Aorta (tissue), 5 donors: ENCODE measurements around the gene CYSLTR2. TPM values are rescaled to one million over a fixed set of nuclear protein-coding genes. Genes with fewer than 3 reads are reported as not detected.

Experiments used
- ATAC-seq: fragments of 200-7000 bp; cut with Tn5 transposase; one replicate; pipeline ENCODE4 v1.9.1; 2022; ENCODE audit warnings: moderate library complexity; ENCODE audit not compliant: low FRiP score
- DNase-seq, 2 donors: peaks; one replicate each; pipeline ENCODE4 v3.0.0-alpha.2; 2020
- H3K27ac ChIP-seq, 2 donors: one replicate each; pipeline ENCODE4 v1.5.1; 2013; ENCODE audit warnings: low read length in 2 of 2, mild to moderate bottlenecking in 2 of 2, moderate library complexity in 2 of 2, control low read depth in 1 of 2, inconsistent platforms in 1 of 2, low read depth in 1 of 2
- H3K27me3 ChIP-seq, 2 donors: one replicate each; pipeline ENCODE4 v1.6.1; 2013; ENCODE audit warnings: control low read depth in 1 of 2, low read length in 1 of 2, mild to moderate bottlenecking in 1 of 2, moderate library complexity in 1 of 2; ENCODE audit not compliant: insufficient read depth in 2 of 2, control insufficient read depth in 1 of 2
- H3K36me3 ChIP-seq, 2 donors: one replicate each; pipeline ENCODE4 v1.6.1; 2013; ENCODE audit warnings: control low read depth in 1 of 2, low read length in 1 of 2, mild to moderate bottlenecking in 1 of 2; ENCODE audit not compliant: insufficient read depth in 2 of 2, control insufficient read depth in 1 of 2
- H3K4me1 ChIP-seq, 2 donors: one replicate each; pipeline ENCODE4 v1.6.1; 2013; ENCODE audit warnings: low read length in 2 of 2, control low read depth in 1 of 2, mild to moderate bottlenecking in 1 of 2, moderate library complexity in 1 of 2; ENCODE audit not compliant: insufficient read depth in 2 of 2, control insufficient read depth in 1 of 2
- H3K4me3 ChIP-seq, 2 donors: one replicate each; pipeline ENCODE4 v1.5.1; 2013; ENCODE audit warnings: low read length in 2 of 2, control low read depth in 1 of 2, mild to moderate bottlenecking in 1 of 2
- H3K9me3 ChIP-seq: one replicate; pipeline ENCODE4 v1.6.1; 2013; ENCODE audit warnings: mild to moderate bottlenecking, low read length; ENCODE audit not compliant: control insufficient read depth
- WGBS, 2 donors: extraction: QIAGEN DNeasy Blood & Tissue Kit; methylation state at CpG; one replicate each; pipeline ENCODE4 v1.1.7; 2013; 5-methylcytosine and 5-hydroxymethylcytosine counted together
- intact Hi-C, 2 donors: fragments of 100-400 bp; cut with DNase I; formaldehyde crosslinking; loops; one replicate each; pipeline versions ENCODE4 v1.14.2 to v1.15.0; 2022
- polyA plus RNA-seq, 2 donors: library from polyadenylated mRNA; stranded (reverse); fragments of 200-250 nt; gene quantifications; one replicate each; pipeline ENCODE4 v1.2.3, GENCODE V29; 2013
- total RNA-seq, 2 donors: library from RNA; stranded (reverse); fragmentation: NEBNext Ultra II Directional; extraction: Animal tissue kit (Norgen Biotek cat#: 25700); gene quantifications; one replicate each; pipeline ENCODE4 v1.2.1, GENCODE V29; 2021
- donor health status: healthy with polysubstance abuse.
- donor health status: Bipolar disorder and iron deficiency.
- donor health status: DM: no; HTN: no; CAD: no.
- donor health status: DM: no; HTN: no; CAD: no.
- donor health status: DM: yes; HTN: yes; CAD: no.

The CYSLTR2 gene
- total and polyA plus RNA-seq, 4 donors: 0.88 to 1.7 (median 1.1) TPM

DNA sequence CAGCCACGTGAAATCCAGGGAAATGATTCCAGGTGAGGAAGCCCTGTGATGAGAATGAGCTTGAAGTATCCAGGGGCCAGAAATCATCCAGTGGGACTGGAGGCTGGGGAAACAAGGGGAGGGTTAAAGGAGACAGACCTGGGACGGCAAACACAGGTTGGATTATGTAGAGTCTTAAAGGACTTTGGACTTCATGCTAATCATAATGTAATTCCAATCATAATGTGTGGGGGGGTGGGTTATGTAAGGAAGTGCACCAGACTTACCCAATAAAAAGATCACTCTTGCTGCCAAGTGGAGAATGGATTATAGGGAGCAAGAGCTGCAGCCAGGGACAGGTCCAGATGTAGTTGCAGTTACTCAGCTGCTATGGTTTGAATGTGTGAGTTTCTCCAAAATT is 16.1 kb upstream of the CYSLTR2 start:
- Histone ChIP-seq H3K9me3 (peaks cover 5% of the 10 kb centered on the region), H3K36me3 (no peaks in the 10 kb centered on the region), H3K27me3 (no peaks in the 10 kb centered on the region), H3K27ac (no peak overlapping the region), H3K4me3 (no peak overlapping the region), H3K4me1 (no peaks in the 10 kb centered on the region)
- 63 to 89% methylated on average over 2 of the region's 2 CpGs for WGBS, 2 donors
- ATAC-seq (no peak), DNase-seq (no peak)
- intact Hi-C loops: no loop called here

DNA sequence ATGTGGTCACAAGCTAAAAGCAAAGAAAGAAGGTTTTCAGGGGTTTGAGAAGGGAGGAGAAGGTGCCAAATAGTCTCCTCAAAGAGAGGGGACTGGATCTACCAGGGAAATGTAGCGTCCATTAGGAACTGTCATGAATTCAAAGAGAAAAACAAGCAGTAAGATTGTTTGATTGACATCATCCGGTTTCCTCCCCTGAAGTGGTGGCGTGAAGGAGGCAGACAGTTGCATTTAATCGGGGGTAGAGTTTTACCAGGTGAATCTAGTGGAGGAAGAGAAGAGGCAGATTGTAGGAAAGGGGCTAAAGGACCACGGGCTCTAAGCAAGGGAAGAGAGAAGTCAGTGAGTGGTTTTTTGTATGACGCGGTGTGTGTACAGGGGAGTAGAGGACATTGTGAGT is 13.0 kb upstream of the CYSLTR2 start:
- no peak for DNase-seq
- Histone ChIP-seq H3K27ac (no peak overlapping the region), H3K27me3 (no peaks in the 10 kb centered on the region), H3K4me1 (no peaks in the 10 kb centered on the region), H3K36me3 (no peaks in the 10 kb centered on the region), H3K4me3 (no peak overlapping the region), H3K9me3 (peaks cover 3% of the 10 kb centered on the region)
- intact Hi-C loops: no loop called here
- WGBS, 2 donors: 91 to 96% methylated on average over 7 of the region's 7 CpGs
- ATAC-seq: no peak

DNA sequence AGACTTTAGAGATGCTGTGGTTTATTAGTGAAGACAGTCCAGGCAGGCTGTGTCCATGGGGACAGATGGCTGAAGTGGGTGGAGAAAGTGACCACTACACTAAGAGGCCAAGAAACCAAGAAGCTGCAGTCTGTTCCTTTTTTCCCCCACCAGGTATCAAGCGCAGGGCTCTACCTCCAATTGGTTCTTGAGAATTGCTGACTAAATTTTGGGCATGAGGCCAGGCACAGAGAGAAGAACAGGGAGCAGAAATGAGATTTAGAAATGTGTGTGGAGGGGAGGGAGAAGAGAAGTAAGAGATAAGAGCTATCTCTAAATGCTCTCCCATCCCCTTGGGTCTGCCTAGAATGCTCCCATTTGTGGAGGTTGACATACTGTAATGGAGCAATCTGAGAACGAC is 12.3 kb upstream of the CYSLTR2 start:
- no peak overlapping the region for H3K27ac ChIP-seq
- no peaks in the 10 kb centered on the region for H3K4me1 ChIP-seq
- 91 to 92% methylated on average over 2 of the region's 2 CpGs for WGBS, 2 donors
- no peaks in the 10 kb centered on the region for H3K36me3 ChIP-seq
- no peak overlapping the region for H3K4me3 ChIP-seq
- no peaks in the 10 kb centered on the region for H3K27me3 ChIP-seq
- no peak for DNase-seq
- intact Hi-C loops: no loop called here
- no peak for ATAC-seq
- peaks cover 3% of the 10 kb centered on the region for H3K9me3 ChIP-seq

DNA sequence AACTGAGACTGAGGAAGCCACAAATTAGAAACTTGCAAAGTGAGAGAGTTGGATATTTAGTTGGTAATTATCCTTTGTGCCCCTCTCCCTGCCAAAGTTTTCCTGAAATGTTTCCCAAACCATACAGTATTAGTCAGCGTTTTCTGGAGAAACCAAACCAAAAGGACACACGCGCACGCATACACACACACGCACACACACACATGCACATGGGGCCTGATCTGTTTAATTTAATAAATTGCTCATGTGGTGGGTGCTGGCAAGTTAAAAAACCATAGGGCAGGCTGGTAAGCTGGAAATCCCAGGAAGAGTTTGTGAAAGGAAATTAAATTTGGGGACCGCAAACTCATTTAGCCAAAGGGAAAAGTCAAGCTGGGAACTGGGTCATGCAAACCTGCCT is 11.7 kb upstream of the CYSLTR2 start:
- intact Hi-C loops: no loop called here
- Histone ChIP-seq H3K36me3 (no peaks in the 10 kb centered on the region), H3K4me3 (no peak overlapping the region), H3K4me1 (no peaks in the 10 kb centered on the region), H3K27me3 (no peaks in the 10 kb centered on the region), H3K27ac (no peak overlapping the region), H3K9me3 (peaks cover 1% of the 10 kb centered on the region)
- 92 to 93% methylated on average over 6 of the region's 6 CpGs for WGBS, 2 donors
- DNase-seq: no peak
- no peak for ATAC-seq

DNA sequence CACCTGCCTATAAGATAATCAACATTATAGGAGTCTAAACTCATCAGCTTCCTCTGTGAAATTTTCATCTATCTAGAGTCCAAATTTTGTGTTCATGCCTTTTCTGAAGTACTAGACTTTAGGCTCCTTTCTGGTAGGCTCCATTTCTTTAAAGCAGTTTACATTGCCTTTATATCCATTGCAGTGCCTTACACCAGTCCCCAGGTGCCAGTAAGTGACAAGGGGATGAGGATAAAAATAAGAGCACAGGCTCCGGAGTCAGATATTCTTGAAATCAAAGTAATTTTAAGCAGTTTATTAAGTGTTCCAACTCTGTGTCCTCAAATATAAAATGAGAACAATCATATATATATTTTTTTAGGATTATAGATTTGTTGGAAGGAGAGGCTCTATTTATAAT is 10.6 kb upstream of the CYSLTR2 start:
- WGBS, 2 donors: 48 to 51% methylated on average over 1 of the region's 1 CpG
- intact Hi-C loops: no loop called here
- no peak for DNase-seq
- Histone ChIP-seq H3K27me3 (no peaks in the 10 kb centered on the region), H3K36me3 (no peaks in the 10 kb centered on the region), H3K27ac (no peak overlapping the region), H3K4me1 (no peaks in the 10 kb centered on the region), H3K4me3 (no peak overlapping the region), H3K9me3 (no peaks in the 10 kb centered on the region)
- ATAC-seq: no peak

DNA sequence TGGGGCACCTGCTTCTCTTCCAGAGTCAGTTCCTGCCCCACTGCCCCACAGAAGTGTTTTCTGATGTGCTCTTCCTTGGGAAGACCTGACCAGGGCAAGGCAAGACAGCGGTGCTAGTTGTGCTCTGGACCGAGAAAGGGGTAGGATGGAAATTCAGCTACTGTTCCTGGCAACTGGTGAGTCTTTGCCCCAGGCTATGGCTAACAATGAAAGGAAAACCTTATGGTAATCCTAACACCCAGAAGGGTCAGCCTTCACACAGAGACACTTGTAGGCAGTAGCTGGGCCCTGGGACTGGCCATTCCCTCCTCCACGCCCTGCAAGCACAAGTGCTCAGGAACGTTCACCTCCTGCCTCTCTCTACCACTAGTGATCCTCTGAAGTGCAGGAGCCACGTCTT is 9.6 kb upstream of the CYSLTR2 start:
- ATAC-seq (no peak), DNase-seq (no peak)
- Histone ChIP-seq H3K27me3 (no peaks in the 10 kb centered on the region), H3K9me3 (no peaks in the 10 kb centered on the region), H3K4me3 (no peak overlapping the region), H3K27ac (no peak overlapping the region), H3K36me3 (no peaks in the 10 kb centered on the region), H3K4me1 (no peaks in the 10 kb centered on the region)
- 91 to 95% methylated on average over 5 of the region's 5 CpGs for WGBS, 2 donors
- intact Hi-C loops: no loop called here

DNA sequence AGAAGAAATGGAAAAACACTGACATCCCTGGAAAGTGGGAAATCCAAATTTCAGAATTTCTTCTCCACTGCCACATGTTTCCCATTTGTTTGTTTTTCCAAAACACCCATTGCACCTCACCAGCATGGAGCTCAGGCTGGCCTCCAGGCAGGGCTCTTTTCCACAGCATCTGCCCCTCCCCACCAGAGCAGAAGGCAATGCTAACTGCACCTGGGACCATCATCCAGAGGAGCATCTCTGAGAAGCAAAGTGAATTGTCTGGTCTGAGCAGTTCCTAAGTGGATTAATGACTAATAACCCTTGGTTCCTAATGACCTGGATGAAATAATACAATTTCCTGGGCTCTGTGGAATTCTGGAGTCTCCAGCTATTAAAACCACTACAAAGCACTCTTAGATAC is 8.8 kb upstream of the CYSLTR2 start:
- H3K4me1 ChIP-seq: no peaks in the 10 kb centered on the region
- DNase-seq: no peak
- no peak overlapping the region for H3K27ac ChIP-seq
- ATAC-seq: no peak
- H3K4me3 ChIP-seq: no peak overlapping the region
- no peaks in the 10 kb centered on the region for H3K27me3 ChIP-seq
- no peaks in the 10 kb centered on the region for H3K36me3 ChIP-seq
- no peaks in the 10 kb centered on the region for H3K9me3 ChIP-seq
- intact Hi-C loops: no loop called here

DNA sequence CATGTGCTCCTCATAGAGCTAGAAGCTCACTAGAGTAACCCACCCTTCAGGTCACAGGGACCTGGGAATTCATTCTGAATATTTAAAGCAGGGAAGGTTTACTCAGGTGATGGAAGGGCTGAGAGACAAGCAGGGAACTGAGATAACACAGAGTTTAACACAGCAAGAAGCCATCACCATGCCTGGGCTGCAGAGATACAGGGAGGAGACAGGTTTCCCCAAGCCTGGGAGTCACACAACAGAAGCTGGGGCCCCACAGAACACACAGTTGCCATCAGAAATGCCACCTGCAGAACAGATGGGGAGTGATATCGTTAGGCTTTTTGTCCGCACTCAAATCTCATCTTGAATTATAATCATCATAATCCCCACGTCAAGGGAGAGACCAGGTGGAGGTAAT is 7.9 kb upstream of the CYSLTR2 start:
- H3K27me3 ChIP-seq: no peaks in the 10 kb centered on the region
- no peak overlapping the region for H3K4me3 ChIP-seq
- DNase-seq (no peak), ATAC-seq (no peak)
- no peak overlapping the region for H3K27ac ChIP-seq
- intact Hi-C loops: no loop called here
- WGBS, 2 donors: 93 to 95% methylated on average over 3 of the region's 3 CpGs
- H3K4me1 ChIP-seq: no peaks in the 10 kb centered on the region
- H3K36me3 ChIP-seq: no peaks in the 10 kb centered on the region
- no peaks in the 10 kb centered on the region for H3K9me3 ChIP-seq

DNA sequence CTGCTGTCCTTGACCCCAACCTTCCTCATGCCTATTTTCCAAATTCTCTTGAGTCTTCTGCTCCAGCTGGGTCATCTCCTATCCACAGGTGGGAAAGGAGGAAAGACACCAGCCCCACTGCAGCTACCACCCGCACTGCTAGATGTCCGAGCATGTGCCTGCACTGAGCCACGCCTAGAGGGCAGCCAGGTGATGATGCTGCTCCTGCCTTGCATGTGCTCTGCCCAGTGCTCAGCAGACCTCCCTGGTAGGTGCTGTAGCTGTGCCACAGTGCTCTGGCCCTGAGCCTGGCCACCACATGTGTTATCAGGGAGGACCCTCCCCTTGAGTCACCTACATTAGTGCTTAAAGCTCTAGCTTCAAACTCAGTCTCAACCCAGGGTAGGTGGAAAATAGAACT is 6.9 kb upstream of the CYSLTR2 start:
- H3K36me3 ChIP-seq: no peaks in the 10 kb centered on the region
- H3K4me1 ChIP-seq: no peaks in the 10 kb centered on the region
- no peak overlapping the region for H3K27ac ChIP-seq
- no peak overlapping the region for H3K4me3 ChIP-seq
- no peaks in the 10 kb centered on the region for H3K27me3 ChIP-seq
- no peaks in the 10 kb centered on the region for H3K9me3 ChIP-seq
- DNase-seq (no peak), ATAC-seq (no peak)
- 97 to 98% methylated on average over 3 of the region's 3 CpGs for WGBS, 2 donors
- intact Hi-C loops: no loop called here
